ENCODE data around the gene XKRX. TPM values are rescaled to one million over a fixed set of nuclear protein-coding genes. Genes with fewer than 3 reads are reported as not detected.

The XKRX gene
- not detected in 2 replicates for total RNA-seq (2014; rRNA removed; shearing (Covaris generic))

DNA sequence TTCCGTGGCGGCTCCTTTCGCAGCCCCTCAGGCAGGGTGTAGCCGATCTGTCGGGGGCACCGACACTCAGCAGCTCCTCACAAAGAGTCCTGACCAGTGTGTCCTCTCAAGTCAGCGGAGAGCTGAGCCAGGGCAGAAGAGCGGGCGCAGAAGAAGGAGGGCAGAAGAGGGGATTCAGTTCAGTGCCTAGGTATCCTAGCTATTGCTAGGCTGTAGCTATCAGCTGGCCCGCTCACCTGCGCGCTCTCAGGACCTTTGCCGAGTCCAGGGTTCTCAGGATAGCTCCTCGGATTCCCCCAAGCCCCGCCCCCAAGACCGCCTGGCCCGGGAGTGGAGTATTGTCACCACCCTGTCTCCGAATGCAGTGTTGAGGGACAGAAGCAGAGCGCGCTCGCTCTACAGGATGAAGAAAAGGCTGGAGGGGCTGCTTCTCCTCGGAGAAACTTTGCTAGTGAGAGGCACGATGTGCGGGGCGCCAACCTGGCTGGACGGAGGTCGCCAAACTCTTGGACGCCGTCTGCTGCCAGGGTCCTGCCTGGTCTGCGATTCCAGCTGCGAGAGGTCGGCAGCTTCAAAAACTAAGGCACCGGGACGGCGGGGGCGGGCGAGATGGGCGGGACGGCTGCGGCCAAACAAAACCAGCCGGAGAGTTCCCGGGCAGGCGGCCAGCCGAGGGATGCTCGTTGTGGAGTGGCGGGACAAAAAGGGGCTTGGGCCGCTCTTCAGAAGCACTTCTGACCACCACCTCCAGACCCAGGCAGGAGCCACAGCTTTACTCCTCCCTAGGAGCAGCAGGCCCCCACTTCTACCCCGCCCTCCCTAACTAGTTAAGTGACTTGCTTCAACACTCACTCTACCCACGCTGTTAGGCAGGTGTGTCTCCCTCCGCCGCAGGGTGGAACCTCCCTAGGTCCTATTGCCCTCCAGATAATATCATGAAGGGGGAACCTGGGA is at the start of gene XKRX:
Gene XKRX (minus strand): TSS at position 258 of the 954 bp plus-strand sequence. CDS start 613 bp downstream, outside the sequence.

DNA sequence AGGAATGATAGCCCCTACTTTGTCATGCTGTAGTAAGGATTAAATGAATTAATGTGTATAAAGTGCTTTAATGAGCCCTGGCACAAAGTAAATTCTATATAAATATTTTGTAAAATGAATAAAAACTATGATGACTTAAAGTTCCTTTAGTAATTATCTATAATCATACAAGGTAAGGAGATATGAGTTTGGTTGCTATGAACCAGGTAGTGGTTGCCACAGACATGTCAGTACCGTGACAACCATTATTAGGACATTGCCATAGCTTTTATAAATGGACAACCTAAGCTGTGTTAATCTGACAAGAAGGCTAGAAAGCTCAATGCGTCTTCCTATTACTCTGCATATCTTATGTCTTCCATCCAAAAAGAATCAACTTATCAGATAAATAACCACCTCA is 40.7 kb upstream of the XKRX start, which contains the start of gene ARL13A:
Gene ARL13A (plus strand): TSS at position 301 of the 400 bp plus-strand sequence. CDS start 3,982 bp downstream, outside the sequence.

DNA sequence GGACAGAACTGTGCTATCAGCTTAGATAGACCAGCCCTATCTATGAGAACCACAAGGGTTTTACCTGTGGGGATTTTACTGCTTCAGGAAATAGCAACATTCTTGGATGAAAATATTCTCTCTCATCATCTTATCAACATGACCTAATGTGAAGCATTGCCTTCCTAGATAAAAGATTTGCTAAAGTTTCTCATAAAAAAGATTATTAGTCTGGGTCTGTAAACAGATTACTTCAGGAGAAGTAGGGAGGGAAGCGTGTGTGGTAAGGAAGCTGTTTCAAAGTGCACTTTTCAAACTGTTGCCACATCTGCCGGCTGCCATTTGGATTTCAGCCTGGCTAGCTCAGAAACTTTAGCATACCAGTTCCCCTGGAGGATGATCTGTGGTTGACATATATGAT is 54.4 kb downstream of the XKRX start, which contains the start of gene NOX1:
Gene NOX1 (minus strand): TSS at position 35 of the 400 bp plus-strand sequence. CDS start 220 bp downstream, outside the sequence.

Other genes starting within 250 kb of the XKRX start
- 1.3 and 1.8 TPM in 2 replicates for gene SYTL4, start 196.8 kb downstream of the XKRX start, total RNA-seq (2014; rRNA removed; shearing (Covaris generic))
- 46.0 and 49.9 TPM in 2 replicates for gene CSTF2, start 108.5 kb downstream of the XKRX start, total RNA-seq (2014; rRNA removed; shearing (Covaris generic))
- gene NOX1, start 54.6 kb downstream of the XKRX start, total RNA-seq (2014; rRNA removed; shearing (Covaris generic)) = not detected in 2 replicates
- not detected in 2 replicates for gene ARL13A, start 40.8 kb upstream of the XKRX start, total RNA-seq (2014; rRNA removed; shearing (Covaris generic))
- gene TRMT2B, start 123.2 kb upstream of the XKRX start, total RNA-seq (2014; rRNA removed; shearing (Covaris generic)) = 7.9 and 9.7 TPM in 2 replicates
- gene TMEM35A, start 150.0 kb upstream of the XKRX start, total RNA-seq (2014; rRNA removed; shearing (Covaris generic)) = not detected in 2 replicates
- 6.8 and 7.3 TPM in 2 replicates for gene CENPI, start 169.3 kb upstream of the XKRX start, total RNA-seq (2014; rRNA removed; shearing (Covaris generic))